ENCODE results near the gene FCN3. TPM values are rescaled to one million over a fixed set of nuclear protein-coding genes. Genes with fewer than 3 reads are reported as not detected.

Gene FCN3
- total and polyA plus RNA-seq, 2 of the 4 experiments (the other 2 are of a cell fraction) = not detected

DNA sequence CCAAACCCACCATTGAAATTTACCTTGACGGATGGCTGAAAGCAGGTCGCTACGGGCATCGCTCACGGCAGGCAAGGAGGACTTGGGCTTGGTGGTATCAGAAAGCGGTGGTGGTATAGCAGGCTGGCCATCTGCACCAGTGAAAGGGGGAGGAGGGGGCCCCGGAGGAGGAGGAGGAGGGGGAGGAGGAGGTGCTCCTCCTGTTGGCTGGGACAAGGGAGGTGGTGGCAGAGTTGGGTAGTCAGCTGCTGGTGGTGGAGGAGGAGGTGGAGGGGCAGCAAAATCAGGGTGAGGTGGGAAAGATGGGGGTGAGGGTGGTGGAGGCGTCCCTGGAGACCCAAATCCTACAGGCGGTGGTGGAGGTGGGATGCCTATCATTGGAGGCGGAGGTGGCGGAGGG, 35.0 kb upstream of the FCN3 start:
- no peak for ATAC-seq (ENCODE audit: low read depth)
- WGBS, 2 experiments (ENCODE audit: extremely low coverage in 2 of 2, insufficient read length in 1 of 2) = 93% methylated on average over 3 of the region's 11 CpGs; no CpG with 5 or more reads in 1 of the 2 experiments
- Histone ChIP-seq H3K14ac (replicated peaks; ENCODE audit: low read depth, low read length) (no peak overlapping the region), H3K36me3 (ENCODE audit: control insufficient read depth, insufficient read depth, low read length) (peaks cover 62% of the 10 kb centered on the region), H2BK5ac (ENCODE audit: low read depth, low read length, poor library complexity, severe bottlenecking) (no peak overlapping the region), H2AK9ac (replicated peaks; ENCODE audit: low read depth, low read length, poor library complexity) (no peak overlapping the region), H3K9ac (ENCODE audit: low read depth, low read length) (no peak overlapping the region), H3K56ac (ENCODE audit: extremely low read depth, insufficient read depth, low read length) (no peak overlapping the region), H2BK120ac (ENCODE audit: low read depth, low read length) (no peak overlapping the region), H4K8ac (ENCODE audit: low read depth in 2 of 2, low read length in 2 of 2) (no peak overlapping the region), H4K91ac (ENCODE audit: insufficient read depth, low read depth, low read length) (no peak overlapping the region), H3K4me2 (ENCODE audit: low read depth, low read length) (no peak overlapping the region), H3K27ac (ENCODE audit: insufficient read depth, low read length) (no peak overlapping the region), H3K4me1 (ENCODE audit: control insufficient read depth, insufficient read depth, low read length) (peaks cover 6% of the 10 kb centered on the region), H4K5ac (ENCODE audit: low read depth, low read length) (no peak overlapping the region), H3K18ac (ENCODE audit: low read depth, low read length) (no peak overlapping the region), H3K23ac (ENCODE audit: low read depth, low read length) (no peak overlapping the region), H3K9me1 (ENCODE audit: insufficient read depth, low read length) (no peaks in the 10 kb centered on the region), H4K20me1 (ENCODE audit: insufficient read depth, low read length) (no peaks in the 10 kb centered on the region; the same call in 1 of the 2 replicates), H3K4ac (ENCODE audit: low read depth, low read length) (no peak overlapping the region), H2BK15ac (ENCODE audit: low read depth, low read length) (no peak overlapping the region), H3K4me3 (ENCODE audit: insufficient read depth, low read depth, low read length) (no peak overlapping the region), H2AFZ (replicated peaks; ENCODE audit: low read length, poor library complexity) (no peak overlapping the region), H3K9me3 (ENCODE audit: control insufficient read depth, insufficient read depth, low read length) (no peaks in the 10 kb centered on the region), H2AK5ac (ENCODE audit: low read depth, low read length) (no peak overlapping the region), H3K79me1 (ENCODE audit: low read depth in 1 of 2, low read length in 2 of 2) (peaks cover 26 to 30% of the 10 kb centered on the region in 2 experiments), H2BK20ac (ENCODE audit: low read depth, low read length) (no peak overlapping the region), H3K27me3 (ENCODE audit: control insufficient read depth, insufficient read depth, low read length) (no peaks in the 10 kb centered on the region)
- dilution Hi-C loops (cut with HindIII; ENCODE audit: low sequenced_read_pairs, unreplicated experiment) = no loop called here
- TF ChIP-seq CHD1 (IDR thresholded peaks at IDR 0.05; ENCODE audit: low read depth, low read length) (no peak), NFE2L2 (IDR thresholded peaks at IDR 0.05; ENCODE audit: low read depth, low read length) (no peak), MAZ (IDR thresholded peaks at IDR 0.05; ENCODE audit: borderline replicate concordance, low read depth, low read length) (no peak), RAD21 (IDR thresholded peaks at IDR 0.05; ENCODE audit: low read length) (no peak), BHLHE40 (IDR thresholded peaks at IDR 0.05; ENCODE audit: low read depth, low read length) (no peak), MAFK (IDR thresholded peaks at IDR 0.05; ENCODE audit: low read depth, low read length) (no peak), MXI1 (IDR thresholded peaks at IDR 0.05; ENCODE audit: borderline replicate concordance, low read depth, low read length) (no peak), FOS (IDR thresholded peaks at IDR 0.05; ENCODE audit: low read depth, low read length) (no peak), POLR2A (IDR thresholded peaks at IDR 0.05; ENCODE audit: low read depth, low read length) (no peak), RCOR1 (IDR thresholded peaks at IDR 0.05; ENCODE audit: insufficient replicate concordance, low read length) (no peak), CEBPB (IDR thresholded peaks at IDR 0.05; ENCODE audit: low read depth, low read length) (no peak)
- TF ChIP-seq, protein P1, sequence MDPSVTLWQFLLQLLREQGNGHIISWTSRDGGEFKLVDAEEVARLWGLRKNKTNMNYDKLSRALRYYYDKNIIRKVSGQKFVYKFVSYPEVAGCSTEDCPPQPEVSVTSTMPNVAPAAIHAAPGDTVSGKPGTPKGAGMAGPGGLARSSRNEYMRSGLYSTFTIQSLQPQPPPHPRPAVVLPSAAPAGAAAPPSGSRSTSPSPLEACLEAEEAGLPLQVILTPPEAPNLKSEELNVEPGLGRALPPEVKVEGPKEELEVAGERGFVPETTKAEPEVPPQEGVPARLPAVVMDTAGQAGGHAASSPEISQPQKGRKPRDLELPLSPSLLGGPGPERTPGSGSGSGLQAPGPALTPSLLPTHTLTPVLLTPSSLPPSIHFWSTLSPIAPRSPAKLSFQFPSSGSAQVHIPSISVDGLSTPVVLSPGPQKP (IDR thresholded peaks at IDR 0.05; ENCODE audit: borderline replicate concordance, low read depth, low read length) = no peak
- TF ChIP-seq, protein P2, sequence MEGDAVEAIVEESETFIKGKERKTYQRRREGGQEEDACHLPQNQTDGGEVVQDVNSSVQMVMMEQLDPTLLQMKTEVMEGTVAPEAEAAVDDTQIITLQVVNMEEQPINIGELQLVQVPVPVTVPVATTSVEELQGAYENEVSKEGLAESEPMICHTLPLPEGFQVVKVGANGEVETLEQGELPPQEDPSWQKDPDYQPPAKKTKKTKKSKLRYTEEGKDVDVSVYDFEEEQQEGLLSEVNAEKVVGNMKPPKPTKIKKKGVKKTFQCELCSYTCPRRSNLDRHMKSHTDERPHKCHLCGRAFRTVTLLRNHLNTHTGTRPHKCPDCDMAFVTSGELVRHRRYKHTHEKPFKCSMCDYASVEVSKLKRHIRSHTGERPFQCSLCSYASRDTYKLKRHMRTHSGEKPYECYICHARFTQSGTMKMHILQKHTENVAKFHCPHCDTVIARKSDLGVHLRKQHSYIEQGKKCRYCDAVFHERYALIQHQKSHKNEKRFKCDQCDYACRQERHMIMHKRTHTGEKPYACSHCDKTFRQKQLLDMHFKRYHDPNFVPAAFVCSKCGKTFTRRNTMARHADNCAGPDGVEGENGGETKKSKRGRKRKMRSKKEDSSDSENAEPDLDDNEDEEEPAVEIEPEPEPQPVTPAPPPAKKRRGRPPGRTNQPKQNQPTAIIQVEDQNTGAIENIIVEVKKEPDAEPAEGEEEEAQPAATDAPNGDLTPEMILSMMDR (conservative IDR thresholded peaks at IDR 0.05; ENCODE audit: low read depth, low read length) = no peak
- TF ChIP-seq, protein P3, sequence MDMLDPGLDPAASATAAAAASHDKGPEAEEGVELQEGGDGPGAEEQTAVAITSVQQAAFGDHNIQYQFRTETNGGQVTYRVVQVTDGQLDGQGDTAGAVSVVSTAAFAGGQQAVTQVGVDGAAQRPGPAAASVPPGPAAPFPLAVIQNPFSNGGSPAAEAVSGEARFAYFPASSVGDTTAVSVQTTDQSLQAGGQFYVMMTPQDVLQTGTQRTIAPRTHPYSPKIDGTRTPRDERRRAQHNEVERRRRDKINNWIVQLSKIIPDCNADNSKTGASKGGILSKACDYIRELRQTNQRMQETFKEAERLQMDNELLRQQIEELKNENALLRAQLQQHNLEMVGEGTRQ (IDR thresholded peaks at IDR 0.05; ENCODE audit: low read depth, low read length) = no peak
- DNase-seq = no peak
- intact Hi-C loops (cut with micrococcal nuclease) = no loop called here
- POLR2A ChIA-PET (ENCODE audit: unreplicated experiment) = no interaction called here
- no TSS peak for BruUV-seq (replicated peaks)
- CTCF ChIA-PET = no interaction called here
- in situ Hi-C loops (cut with MboI; ENCODE audit: low sequenced_read_pairs) = loop anchor here (10.0 kb wide), 1 partner anchor 255 kb away; no protein-coding TSS in a partner anchor
